Measurements from ENCODE around the gene AUH. TPM values are rescaled to one million over a fixed set of nuclear protein-coding genes. Genes with fewer than 3 reads are reported as not detected.

AUH gene
- total and polyA plus RNA-seq, 10 of the 15 experiments (the other 5 are each of a cell fraction or from before 2014, with no cell fraction given): 1.7 to 7.3 (median 4.6) TPM

- TF ChIP-seq ZBTB11 (CRISPR knock-in tag; IDR thresholded peaks at IDR 0.05): no peak
- TF ChIP-seq BHLHE40 (IDR thresholded peaks at IDR 0.05; ENCODE audit: borderline replicate concordance in 1 of 2, low read depth in 2 of 2, low read length in 1 of 2): no peak
- TF ChIP-seq RAD21 (IDR thresholded peaks at IDR 0.05; ENCODE audit: insufficient read depth, low read depth, low read length): peak; percentile 33; the same call in 1 of the 2 replicates
Measured at GRCh38 chr9:91253488-91253887, 108.2 kb downstream of the AUH start (continued).

GRCh38 chr9:91248707-91249106 is 113.0 kb downstream of the AUH start:
- H3K36me3 ChIP-seq (ENCODE audit: control insufficient read depth in 2 of 2, insufficient read depth in 2 of 2, low read length in 1 of 2): no peaks in the 10 kb centered on the region
- ChIA-PET SMC1A (ENCODE audit: uncharacterized antibody, unreplicated experiment) (no interaction called here), RAD21 (ENCODE audit: unreplicated experiment) (no interaction called here), CTCF (no interaction called here), POLR2A (no interaction called here)
- BruUV-seq (replicated peaks): no TSS peak
- no peak overlapping the region for H3K9ac ChIP-seq (ENCODE audit: control insufficient read depth, insufficient read depth, low read length)
- H3K4me3 ChIP-seq: no peak overlapping the region
- no peak overlapping the region for H3K27ac ChIP-seq (ENCODE audit: control insufficient read depth, insufficient read depth)
- ATAC-seq (no peak), DNase-seq (ENCODE audit: low read depth, low spot score) (no peak), FAIRE-seq (no peak)
- intact Hi-C loops (cut with micrococcal nuclease; ENCODE audit: unreplicated experiment) (no loop called here), in situ Hi-C loops (cut with MboI) (no loop called here)
- WGBS (ENCODE audit: insufficient coverage, insufficient replicate concordance, low lambda C conversion rate, missing lambda C conversion rate): 87% methylated on average over 6 of the region's 6 CpGs
- no peak overlapping the region for H3K4me2 ChIP-seq (ENCODE audit: control insufficient read depth, insufficient read depth)
- H3K9me3 ChIP-seq (replicated peaks; ENCODE audit: control insufficient read depth, insufficient read depth, low read length): no peaks in the 10 kb centered on the region
- H3K79me2 ChIP-seq (ENCODE audit: control insufficient read depth, insufficient read depth, low read length): no peaks in the 10 kb centered on the region
- TF ChIP-seq TAF1 (IDR thresholded peaks at IDR 0.05; ENCODE audit: borderline replicate concordance, low read depth, low read length): no peak
- no peak for TF ChIP-seq CBFB (IDR thresholded peaks at IDR 0.05; ENCODE audit: low read depth)
- TF ChIP-seq CREM (IDR thresholded peaks at IDR 0.05; ENCODE audit: low read depth): no peak
- no peak for TF ChIP-seq CEBPB (IDR thresholded peaks at IDR 0.05; ENCODE audit: borderline replicate concordance in 1 of 2, low read depth in 2 of 2, low read length in 2 of 2)
- TF ChIP-seq CHD4 (IDR thresholded peaks at IDR 0.05): no peak
- TF ChIP-seq SP1 (IDR thresholded peaks at IDR 0.05; ENCODE audit: low read depth, low read length): no peak
- TF ChIP-seq RAD51 (IDR thresholded peaks at IDR 0.05): no peak
- no peak for TF ChIP-seq ETV6 (conservative IDR thresholded peaks at IDR 0.05 in 1 of 2, IDR thresholded peaks at IDR 0.05 in 1 of 2; ENCODE audit: borderline replicate concordance in 1 of 2, low read depth in 1 of 2)
- no peak for TF ChIP-seq HDAC2 (IDR thresholded peaks at IDR 0.05)
- no peak for TF ChIP-seq EZH2 (IDR thresholded peaks at IDR 0.05; ENCODE audit: borderline replicate concordance, control insufficient read depth, low read depth, low read length)
- no peak for TF ChIP-seq YY1 (IDR thresholded peaks at IDR 0.05; ENCODE audit: low read depth, low read length)
- TF ChIP-seq NFYA (IDR thresholded peaks at IDR 0.05; ENCODE audit: borderline replicate concordance, low read depth, low read length): no peak
- no peak for TF ChIP-seq STAT1 (conservative IDR thresholded peaks at IDR 0.05)
- no peak for TF ChIP-seq IKZF1 (conservative IDR thresholded peaks at IDR 0.05)
- TF ChIP-seq ZNF384 (IDR thresholded peaks at IDR 0.05; ENCODE audit: borderline replicate concordance, low read depth, low read length): no peak
- TF ChIP-seq WRNIP1 (IDR thresholded peaks at IDR 0.05; ENCODE audit: borderline replicate concordance, low read depth, low read length): no peak
- TF ChIP-seq CBX5 (IDR thresholded peaks at IDR 0.05; ENCODE audit: low read depth): no peak
- H4K20me1 ChIP-seq (ENCODE audit: control insufficient read depth, insufficient read depth): no peaks in the 10 kb centered on the region
- H2AFZ ChIP-seq (ENCODE audit: control insufficient read depth, low read depth, low read length): no peak overlapping the region
- no peaks in the 10 kb centered on the region for H3K27me3 ChIP-seq (replicated peaks in 1 of 2; ENCODE audit: control insufficient read depth in 2 of 2, insufficient read depth in 2 of 2, low read length in 1 of 2)
- no peaks in the 10 kb centered on the region for H3K4me1 ChIP-seq (ENCODE audit: control insufficient read depth, insufficient read depth, low read length)
